ENCODE results near the gene PDE8A. TPM values are rescaled to one million over a fixed set of nuclear protein-coding genes. Genes with fewer than 3 reads are reported as not detected.

The PDE8A gene
- total RNA-seq, 1 experiment from 2014 or later: 40.0 TPM

DNA sequence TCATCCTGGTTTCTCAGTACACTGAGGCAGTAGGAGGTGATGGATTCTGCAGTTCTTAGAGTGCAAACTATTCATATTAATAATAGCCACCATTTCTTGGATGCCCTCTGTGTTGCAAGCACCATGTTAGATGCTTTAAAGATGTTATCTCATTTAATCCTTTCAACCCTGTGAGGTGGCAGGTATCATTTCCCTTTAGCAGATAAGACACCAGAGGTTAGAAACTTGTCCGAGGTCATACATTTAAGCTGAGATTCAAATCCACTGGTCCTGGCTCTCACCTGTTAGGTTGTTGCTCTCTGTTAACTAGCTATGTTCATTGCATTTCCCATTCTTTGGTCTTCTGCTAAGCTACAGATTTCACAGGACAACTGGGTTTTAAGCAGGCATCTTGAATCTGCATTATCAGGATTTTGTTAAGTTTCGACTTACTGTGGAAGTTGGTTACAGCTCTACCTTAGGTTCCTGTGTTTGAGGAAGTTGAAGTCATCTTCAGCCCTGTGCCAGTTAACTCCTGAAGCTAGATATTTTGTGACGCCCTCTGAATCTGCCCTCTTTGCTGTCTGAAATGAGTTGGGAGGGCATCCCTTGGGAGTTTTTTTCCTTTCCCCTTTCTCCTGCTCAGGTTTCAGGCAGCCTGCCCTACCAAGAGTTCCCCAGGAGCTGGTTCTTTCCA, 6.4 kb downstream of the PDE8A start:
- Histone ChIP-seq H3K9me3 (ENCODE audit: control insufficient read depth, insufficient read depth, low read depth, low read length) (no peaks in the 10 kb centered on the region), H3K27me3 (ENCODE audit: control insufficient read depth, insufficient read depth, low read length) (no peaks in the 10 kb centered on the region), H3K4me1 (ENCODE audit: control insufficient read depth, insufficient read depth, low read length) (peaks cover 25% of the 10 kb centered on the region), H3K36me3 (ENCODE audit: control insufficient read depth, insufficient read depth, low read length) (no peaks in the 10 kb centered on the region), H3K27ac (ENCODE audit: low read length) (no peak overlapping the region), H3K4me3 (ENCODE audit: low read depth in 2 of 2, low read length in 2 of 2) (no peak overlapping the region)
- intact Hi-C loops (cut with micrococcal nuclease; ENCODE audit: unreplicated experiment): no loop called here
- in situ Hi-C loops (cut with HindIII; ENCODE audit: low pct_unique_long_range_greater_than_20kb, low sequenced_read_pairs): no loop called here
- ChIA-PET POLR2A (interaction anchor here (0.6 kb wide), 1 partner anchor 92 kb away, joined by 3 read pairs; no protein-coding TSS in a partner anchor), CTCF (no interaction called here)
- ATAC-seq: no peak
- TF ChIP-seq, protein P1, sequence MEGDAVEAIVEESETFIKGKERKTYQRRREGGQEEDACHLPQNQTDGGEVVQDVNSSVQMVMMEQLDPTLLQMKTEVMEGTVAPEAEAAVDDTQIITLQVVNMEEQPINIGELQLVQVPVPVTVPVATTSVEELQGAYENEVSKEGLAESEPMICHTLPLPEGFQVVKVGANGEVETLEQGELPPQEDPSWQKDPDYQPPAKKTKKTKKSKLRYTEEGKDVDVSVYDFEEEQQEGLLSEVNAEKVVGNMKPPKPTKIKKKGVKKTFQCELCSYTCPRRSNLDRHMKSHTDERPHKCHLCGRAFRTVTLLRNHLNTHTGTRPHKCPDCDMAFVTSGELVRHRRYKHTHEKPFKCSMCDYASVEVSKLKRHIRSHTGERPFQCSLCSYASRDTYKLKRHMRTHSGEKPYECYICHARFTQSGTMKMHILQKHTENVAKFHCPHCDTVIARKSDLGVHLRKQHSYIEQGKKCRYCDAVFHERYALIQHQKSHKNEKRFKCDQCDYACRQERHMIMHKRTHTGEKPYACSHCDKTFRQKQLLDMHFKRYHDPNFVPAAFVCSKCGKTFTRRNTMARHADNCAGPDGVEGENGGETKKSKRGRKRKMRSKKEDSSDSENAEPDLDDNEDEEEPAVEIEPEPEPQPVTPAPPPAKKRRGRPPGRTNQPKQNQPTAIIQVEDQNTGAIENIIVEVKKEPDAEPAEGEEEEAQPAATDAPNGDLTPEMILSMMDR (IDR thresholded peaks at IDR 0.05): no peak
- no peak for TF ChIP-seq TCF7L2 (IDR thresholded peaks at IDR 0.05; ENCODE audit: low read depth, low read length)
- TF ChIP-seq SIN3A (IDR thresholded peaks at IDR 0.05; ENCODE audit: borderline replicate concordance, insufficient read depth, low read depth, low read length): no peak
- TF ChIP-seq, protein P2, sequence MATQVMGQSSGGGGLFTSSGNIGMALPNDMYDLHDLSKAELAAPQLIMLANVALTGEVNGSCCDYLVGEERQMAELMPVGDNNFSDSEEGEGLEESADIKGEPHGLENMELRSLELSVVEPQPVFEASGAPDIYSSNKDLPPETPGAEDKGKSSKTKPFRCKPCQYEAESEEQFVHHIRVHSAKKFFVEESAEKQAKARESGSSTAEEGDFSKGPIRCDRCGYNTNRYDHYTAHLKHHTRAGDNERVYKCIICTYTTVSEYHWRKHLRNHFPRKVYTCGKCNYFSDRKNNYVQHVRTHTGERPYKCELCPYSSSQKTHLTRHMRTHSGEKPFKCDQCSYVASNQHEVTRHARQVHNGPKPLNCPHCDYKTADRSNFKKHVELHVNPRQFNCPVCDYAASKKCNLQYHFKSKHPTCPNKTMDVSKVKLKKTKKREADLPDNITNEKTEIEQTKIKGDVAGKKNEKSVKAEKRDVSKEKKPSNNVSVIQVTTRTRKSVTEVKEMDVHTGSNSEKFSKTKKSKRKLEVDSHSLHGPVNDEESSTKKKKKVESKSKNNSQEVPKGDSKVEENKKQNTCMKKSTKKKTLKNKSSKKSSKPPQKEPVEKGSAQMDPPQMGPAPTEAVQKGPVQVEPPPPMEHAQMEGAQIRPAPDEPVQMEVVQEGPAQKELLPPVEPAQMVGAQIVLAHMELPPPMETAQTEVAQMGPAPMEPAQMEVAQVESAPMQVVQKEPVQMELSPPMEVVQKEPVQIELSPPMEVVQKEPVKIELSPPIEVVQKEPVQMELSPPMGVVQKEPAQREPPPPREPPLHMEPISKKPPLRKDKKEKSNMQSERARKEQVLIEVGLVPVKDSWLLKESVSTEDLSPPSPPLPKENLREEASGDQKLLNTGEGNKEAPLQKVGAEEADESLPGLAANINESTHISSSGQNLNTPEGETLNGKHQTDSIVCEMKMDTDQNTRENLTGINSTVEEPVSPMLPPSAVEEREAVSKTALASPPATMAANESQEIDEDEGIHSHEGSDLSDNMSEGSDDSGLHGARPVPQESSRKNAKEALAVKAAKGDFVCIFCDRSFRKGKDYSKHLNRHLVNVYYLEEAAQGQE (IDR thresholded peaks at IDR 0.05; ENCODE audit: insufficient read depth in 1 of 2, low read depth in 2 of 2, low read length in 1 of 2): no peak
- no peak for TF ChIP-seq POLR2AphosphoS5 (IDR thresholded peaks at IDR 0.05; ENCODE audit: low read depth, low read length)
- DNase-seq (ENCODE audit: low read depth, low spot score): no peak
- BruUV-seq (replicated peaks): no TSS peak

DNA sequence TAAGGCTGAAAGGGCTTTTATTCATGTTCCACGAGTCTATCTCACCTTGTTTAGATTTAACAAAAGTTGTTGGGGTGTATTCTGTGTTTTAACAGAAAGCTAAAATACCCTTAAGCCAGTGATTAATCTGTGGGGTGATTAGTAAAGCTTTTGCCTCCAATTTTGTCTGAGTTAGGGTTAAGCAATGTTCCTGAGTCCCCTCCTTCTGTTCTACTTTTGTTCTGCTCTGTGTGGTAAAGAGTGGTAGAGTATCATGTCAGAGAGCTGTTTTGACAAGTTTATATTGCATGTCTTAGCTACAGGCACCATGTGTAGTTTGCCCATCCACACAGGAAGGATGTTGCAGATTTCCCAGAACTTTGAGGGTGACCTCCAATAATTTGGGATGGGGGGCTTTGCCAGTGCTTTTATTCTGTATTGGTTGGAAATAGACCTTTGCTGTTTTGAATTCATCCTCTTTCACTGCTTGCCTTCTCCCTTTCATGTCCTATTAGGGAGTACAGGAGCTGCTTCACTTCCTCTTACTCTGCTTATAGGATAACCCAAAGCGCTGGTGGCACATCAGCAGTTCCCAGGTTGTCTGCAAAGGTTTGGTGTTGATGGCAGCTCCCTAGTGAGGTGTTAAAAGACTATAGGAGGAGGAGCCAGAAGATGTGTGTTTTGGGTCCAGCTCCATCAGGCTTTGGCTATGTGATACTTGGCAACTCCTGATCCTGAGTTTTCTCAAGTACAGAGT, 7.4 kb downstream of the PDE8A start:
- Histone ChIP-seq H3K27ac (ENCODE audit: low read length) (no peak overlapping the region), H3K4me1 (ENCODE audit: control insufficient read depth, insufficient read depth, low read length) (peaks cover 17% of the 10 kb centered on the region; the same call in 1 of the 2 replicates), H3K9me3 (ENCODE audit: control insufficient read depth, insufficient read depth, low read depth, low read length) (no peaks in the 10 kb centered on the region), H3K4me3 (ENCODE audit: low read depth in 2 of 2, low read length in 2 of 2) (no peak overlapping the region), H3K36me3 (ENCODE audit: control insufficient read depth, insufficient read depth, low read length) (no peaks in the 10 kb centered on the region), H3K27me3 (ENCODE audit: control insufficient read depth, insufficient read depth, low read length) (no peaks in the 10 kb centered on the region)
- intact Hi-C loops (cut with micrococcal nuclease; ENCODE audit: unreplicated experiment): no loop called here
- in situ Hi-C loops (cut with HindIII; ENCODE audit: low pct_unique_long_range_greater_than_20kb, low sequenced_read_pairs): no loop called here
- ATAC-seq (no peak), DNase-seq (ENCODE audit: low read depth, low spot score) (no peak)
- TF ChIP-seq SIN3A (IDR thresholded peaks at IDR 0.05; ENCODE audit: borderline replicate concordance, insufficient read depth, low read depth, low read length) (no peak), TCF7L2 (IDR thresholded peaks at IDR 0.05; ENCODE audit: low read depth, low read length) (no peak), POLR2AphosphoS5 (IDR thresholded peaks at IDR 0.05; ENCODE audit: low read depth, low read length) (no peak)
- TF ChIP-seq, protein P2 (IDR thresholded peaks at IDR 0.05; ENCODE audit: insufficient read depth in 1 of 2, low read depth in 2 of 2, low read length in 1 of 2): no peak
- TF ChIP-seq, protein P1 (IDR thresholded peaks at IDR 0.05): no peak
- CTCF ChIA-PET: no interaction called here
- POLR2A ChIA-PET: no interaction called here
- BruUV-seq (replicated peaks): no TSS peak
